ENCODE data around the gene PDE4DIP.
"Not testable (repeated sequence)": the region's sequence is repeated elsewhere in the genome, so short reads cannot be mapped to it uniquely, and the experiment has no call there.

Gene PDE4DIP

DNA sequence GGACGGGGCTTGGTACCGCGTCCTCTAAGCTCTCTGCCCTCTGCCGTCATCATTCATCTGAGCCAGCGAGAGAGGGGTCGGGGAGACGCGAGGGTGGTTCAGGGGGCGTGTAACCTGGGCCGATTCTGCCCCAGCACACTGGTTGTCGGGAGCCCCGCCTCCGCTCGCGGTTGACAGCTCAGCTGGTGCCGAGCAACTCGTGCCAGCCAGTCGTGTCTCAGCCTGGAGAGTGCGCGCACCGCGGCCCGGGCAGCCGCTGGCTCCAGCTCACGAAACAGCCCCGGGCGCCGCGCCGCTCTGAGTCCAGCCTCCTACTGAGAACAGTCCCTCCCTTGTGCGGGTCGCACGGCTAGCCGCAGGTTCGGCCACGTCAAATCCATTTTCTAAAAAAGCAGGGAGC, at the start of gene PDE4DIP:
PDE4DIP (plus strand) TSS at position 209 of the 400 bp plus-strand sequence. CDS start 347 bp downstream, outside the sequence.
- not testable (repeated sequence) for DNase-seq

DNA sequence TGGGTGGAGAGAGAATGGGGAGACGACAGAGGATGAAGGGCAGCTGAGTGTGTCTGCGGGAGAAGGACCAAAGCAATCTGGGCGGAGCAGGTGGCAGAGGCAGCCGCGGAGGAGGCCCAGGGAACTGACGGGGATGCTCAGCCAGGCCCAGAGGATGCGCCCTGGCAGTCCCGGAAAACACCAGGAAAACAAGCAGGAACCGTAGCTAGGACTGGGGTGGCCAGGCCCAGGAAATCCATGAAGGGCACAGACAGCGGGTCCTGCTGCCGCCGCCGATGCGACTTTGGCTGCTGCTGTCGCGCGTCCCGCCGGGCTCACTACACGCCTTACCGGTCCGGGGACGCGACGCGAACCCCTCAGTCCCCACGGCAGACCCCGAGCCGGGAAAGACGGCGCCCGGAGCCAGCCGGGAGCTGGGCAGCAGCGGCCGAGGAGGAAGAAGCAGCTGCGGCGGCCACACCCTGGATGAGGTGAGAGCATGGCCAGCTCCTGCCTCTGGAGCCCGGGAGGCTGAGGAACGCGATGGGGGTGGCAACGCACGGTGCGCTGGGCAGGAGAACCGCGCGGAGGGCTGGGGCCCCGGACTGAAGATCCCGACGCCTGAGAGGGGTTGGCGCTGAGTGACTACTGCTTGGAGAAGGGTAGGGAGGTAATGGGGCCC, 35.8 kb upstream of the PDE4DIP start:
- DNase-seq = not testable (repeated sequence)

DNA sequence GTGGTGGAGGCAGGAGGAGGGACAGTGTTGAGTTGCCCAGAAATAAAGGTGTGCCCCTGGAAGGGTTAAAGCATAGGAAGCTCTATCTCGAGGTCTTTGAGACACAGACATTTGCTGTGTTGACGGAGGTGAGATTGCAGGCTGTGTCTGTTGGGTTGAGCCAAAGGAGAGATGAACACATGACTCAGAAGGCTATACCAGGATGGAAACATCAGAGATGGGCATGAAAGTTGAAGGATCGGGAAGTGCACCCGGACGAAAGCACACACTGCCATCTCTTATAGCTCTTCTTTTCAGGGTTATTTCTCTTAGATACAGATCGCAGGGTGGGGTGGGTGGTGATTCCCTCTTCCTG, 35.3 kb upstream of the PDE4DIP start:
- not testable (repeated sequence) for DNase-seq

- not testable (repeated sequence) for DNase-seq
Measured at GRCh38 chr1:148822180-148822579, 22.0 kb upstream of the PDE4DIP start.

DNA sequence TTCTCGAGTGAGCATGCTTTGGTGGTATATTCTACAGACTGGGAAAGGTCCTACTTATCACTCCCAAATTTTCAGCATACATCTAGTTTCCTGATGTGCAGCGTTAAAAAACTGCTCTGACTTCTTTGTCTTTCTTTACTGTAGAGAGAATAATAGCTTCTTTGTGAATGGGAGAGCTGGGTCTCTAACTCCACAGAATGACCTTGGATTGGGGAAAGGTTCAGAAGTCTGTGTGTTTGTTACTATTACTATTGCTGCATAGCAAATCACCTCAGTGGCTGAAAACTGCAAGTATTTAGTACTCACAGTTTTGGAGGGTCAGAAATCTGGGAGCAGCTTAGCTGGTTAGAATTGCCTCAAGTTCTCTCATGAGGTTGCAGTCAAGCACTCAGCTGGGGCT, 20.4 kb upstream of the PDE4DIP start:
- not testable (repeated sequence) for DNase-seq

DNA sequence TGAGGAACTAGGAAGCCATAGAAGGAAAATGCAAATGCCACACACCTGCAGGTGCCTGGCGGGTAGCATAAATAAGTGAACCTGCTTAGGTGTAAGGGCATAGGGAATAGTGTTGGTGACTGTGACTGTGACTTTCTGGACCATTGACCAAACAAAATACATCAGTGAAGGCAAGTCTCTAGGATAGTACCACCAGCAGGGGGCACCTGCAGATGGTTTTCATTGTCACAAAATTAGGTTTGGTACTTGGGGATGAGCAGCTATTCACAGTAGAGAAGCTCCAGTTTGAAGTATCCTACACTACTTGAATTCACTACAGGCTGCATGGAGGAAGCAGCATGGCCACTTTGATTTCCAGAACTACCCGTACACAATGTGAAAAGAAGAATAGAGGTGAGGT, 19.2 kb upstream of the PDE4DIP start:
- DNase-seq = not testable (repeated sequence)

GRCh38 chr1:148828531-148828930, 15.7 kb upstream of the PDE4DIP start:
- DNase-seq = not testable (repeated sequence)

GRCh38 chr1:148828962-148829361, 15.3 kb upstream of the PDE4DIP start:
- DNase-seq = not testable (repeated sequence)

DNA sequence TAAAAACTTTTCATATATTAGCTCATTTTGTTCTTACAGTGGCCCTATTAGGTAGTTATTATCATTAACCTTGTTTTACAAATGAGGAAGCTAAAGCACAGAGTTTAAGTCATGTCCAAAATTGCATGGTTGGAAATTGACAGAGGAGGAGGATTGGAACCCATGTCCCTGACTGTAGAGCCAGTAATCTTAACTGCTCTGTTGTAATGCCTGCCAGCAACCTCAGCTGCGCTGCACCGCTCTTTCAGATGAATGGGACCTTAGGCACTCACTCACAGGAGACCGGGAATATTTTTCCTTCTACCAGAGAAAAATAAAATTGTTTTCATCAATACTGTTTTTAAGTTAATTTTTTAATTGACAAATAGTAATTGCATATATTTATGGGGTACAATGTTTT, 14.9 kb upstream of the PDE4DIP start:
- DNase-seq = not testable (repeated sequence)

- DNase-seq = not testable (repeated sequence)
Measured at GRCh38 chr1:148841262-148841661, 3.0 kb upstream of the PDE4DIP start.

GRCh38 chr1:148844651-148845050, 423 bp downstream of the PDE4DIP start:
- not testable (repeated sequence) for DNase-seq

DNA sequence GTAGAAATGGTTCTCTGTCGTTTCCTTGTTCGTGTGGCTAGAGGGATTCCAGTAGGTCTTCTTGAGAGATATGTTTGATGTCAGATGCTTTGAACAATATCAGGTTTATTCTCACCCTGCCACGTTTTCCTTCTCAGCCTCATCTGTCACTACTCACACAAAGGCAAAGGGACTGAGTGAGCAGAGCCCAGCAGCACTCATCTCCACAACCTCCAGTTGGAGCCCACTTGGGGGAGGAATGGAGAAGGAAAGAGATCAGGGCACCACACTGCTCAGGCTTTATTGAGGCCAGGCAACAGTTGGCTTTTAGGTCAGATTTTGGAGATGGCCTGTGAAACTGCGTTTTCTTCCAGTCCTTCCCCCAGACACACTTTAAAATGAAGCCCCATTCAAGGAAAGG, 840 bp downstream of the PDE4DIP start:
- DNase-seq = not testable (repeated sequence)

DNA sequence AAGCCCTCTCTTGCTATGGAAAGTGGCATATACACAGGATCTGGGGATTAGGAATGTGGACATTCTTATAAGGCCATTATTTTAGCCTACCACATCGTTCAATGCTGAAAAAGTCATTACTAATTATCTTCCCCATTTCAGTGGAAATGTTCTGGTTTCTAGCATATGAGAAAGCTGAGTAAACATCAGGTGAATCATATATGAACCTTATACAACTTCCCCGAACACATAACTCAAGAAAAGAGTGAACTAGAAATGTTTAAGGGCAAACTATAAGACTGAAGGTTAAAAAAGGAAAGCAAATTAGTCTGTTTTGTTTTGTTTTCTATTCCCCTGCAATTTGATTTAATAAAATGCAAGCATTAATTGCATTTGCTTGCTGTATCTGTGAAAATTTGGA, 6.1 kb downstream of the PDE4DIP start:
- DNase-seq = not testable (repeated sequence)

GRCh38 chr1:148850840-148851239, 6.6 kb downstream of the PDE4DIP start:
- DNase-seq = not testable (repeated sequence)

DNA sequence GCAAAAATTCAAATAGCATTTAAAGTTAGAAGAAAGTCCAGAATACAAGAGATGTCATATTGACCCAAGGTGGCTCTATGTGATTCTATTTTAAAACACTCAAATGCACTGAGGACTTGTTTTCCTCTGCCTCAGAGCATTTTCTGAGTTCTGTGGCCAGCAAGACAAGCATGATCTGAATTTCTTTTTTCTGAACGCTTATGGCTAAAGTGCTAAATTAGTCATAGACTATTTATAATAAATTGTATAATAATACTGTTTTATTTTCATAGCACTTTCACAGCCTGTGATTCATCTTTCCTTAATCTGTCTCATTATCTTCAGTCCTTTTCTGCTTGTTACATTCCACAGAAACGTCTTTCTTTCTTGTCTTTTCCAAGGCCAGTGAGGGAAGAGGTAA, 7.5 kb downstream of the PDE4DIP start:
- DNase-seq = not testable (repeated sequence)

GRCh38 chr1:148853363-148853762, 9.1 kb downstream of the PDE4DIP start:
- not testable (repeated sequence) for DNase-seq

DNA sequence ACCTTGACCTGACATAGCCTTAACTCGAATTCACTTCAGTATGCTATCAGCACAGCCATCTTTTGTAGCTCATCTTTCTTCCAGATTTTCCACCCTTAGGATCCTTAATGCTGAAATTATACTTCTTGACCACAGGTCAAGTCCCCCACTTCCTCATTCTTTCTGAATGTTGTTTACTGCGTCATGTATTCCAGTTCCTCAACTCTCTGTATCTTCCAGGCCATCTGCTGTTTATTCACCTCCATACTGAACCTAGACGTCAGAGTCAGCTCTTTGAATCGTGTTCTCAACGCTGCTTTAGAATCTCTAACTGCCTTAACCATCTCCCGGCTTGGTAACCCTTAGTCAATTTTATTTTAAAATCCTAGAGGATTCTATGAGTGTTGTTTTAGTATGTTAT, 9.8 kb downstream of the PDE4DIP start:
- DNase-seq = not testable (repeated sequence)

- not testable (repeated sequence) for DNase-seq
Measured at GRCh38 chr1:148855367-148855766, 11.1 kb downstream of the PDE4DIP start.

- DNase-seq = not testable (repeated sequence)
Measured at GRCh38 chr1:148860049-148860448, 15.8 kb downstream of the PDE4DIP start.

DNA sequence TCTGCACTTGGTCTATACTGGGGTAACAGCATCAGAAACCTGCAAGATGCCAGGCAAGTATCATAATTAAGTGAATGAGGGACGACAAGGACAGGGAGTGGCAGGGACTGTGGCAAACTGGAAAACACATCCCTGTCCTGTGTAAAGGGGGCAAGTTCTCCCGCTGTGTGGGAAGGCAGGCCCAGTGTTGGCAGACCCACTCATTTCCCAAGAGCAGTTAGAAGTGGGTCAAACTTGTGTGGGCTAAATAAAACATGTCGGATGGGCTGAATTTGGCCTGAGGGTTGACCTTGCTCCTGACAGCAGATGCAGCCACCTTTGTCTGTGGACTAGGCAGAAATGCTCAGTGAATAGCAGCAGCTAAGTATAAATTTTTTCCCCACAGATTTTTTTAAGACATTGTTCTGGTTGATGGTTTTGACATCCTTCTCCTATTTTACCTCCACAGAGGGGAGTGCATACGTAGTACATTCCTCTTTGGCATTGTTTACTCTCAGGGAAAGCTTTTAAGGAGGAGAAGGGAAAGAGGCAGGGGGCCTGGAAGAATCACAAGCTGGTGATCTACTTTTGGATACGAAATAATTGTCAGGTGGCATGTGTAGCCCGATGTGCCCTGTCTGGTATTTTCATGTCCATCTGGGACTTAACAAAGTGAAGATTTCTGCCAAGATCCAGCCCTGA, 16.5 kb downstream of the PDE4DIP start:
- not testable (repeated sequence) for DNase-seq

DNA sequence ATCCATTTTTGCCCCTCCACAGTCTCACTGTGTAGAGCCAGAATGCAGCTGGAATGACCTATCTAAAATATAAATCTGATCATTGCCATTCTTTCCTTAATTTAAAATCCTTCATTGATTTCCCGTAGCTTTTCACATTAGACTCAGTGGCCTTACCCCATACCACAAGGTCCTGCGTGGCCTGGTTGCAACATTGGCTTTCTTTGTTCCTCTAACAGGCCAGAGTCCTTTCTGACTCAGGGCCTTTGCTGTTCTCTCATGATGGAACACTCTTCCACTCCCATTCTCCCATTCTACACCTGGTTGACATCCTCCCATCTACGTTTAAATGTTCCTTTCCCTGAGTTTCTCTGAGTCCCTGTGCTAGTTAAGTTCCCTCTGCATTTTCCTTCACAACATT, 18.4 kb downstream of the PDE4DIP start:
- not testable (repeated sequence) for DNase-seq

GRCh38 chr1:148868924-148869633, 24.9 kb downstream of the PDE4DIP start:
- DNase-seq = not testable (repeated sequence)

Measured in amygdala (tissue), 56 donors.